ENCODE measurements around the gene RAC3. TPM values are rescaled to one million over a fixed set of nuclear protein-coding genes. Genes with fewer than 3 reads are reported as not detected.

RAC3 gene
- polyA plus RNA-seq, 1 donor (not counting 4 experiments of a cell fraction or from before 2014, with no cell fraction given), result 12.3 TPM

GRCh38 chr17:82039695-82040299 lies 8.3 kb downstream of the RAC3 start:
- H3K79me2 ChIP-seq (ENCODE audit: control insufficient read depth, insufficient read depth, low read length), result no peaks in the 10 kb centered on the region
- DNase-seq (ENCODE audit: low read depth, low spot score) (no peak), FAIRE-seq (no peak)
- no peak overlapping the region for H3K4me2 ChIP-seq (ENCODE audit: control insufficient read depth, extremely low read depth, insufficient read depth, low read depth, low read length)
- no peaks in the 10 kb centered on the region for H3K27me3 ChIP-seq (ENCODE audit: control insufficient read depth, extremely low read depth, insufficient read depth, low read length)
- no peak for TF ChIP-seq CTCF (optimal IDR thresholded peaks at IDR 0.05 in 1 of 3, IDR thresholded peaks at IDR 0.05 in 1 of 3, conservative IDR thresholded peaks at IDR 0.05 in 1 of 3; ENCODE audit: extremely low read depth in 1 of 3, insufficient read depth in 2 of 3, low read length in 3 of 3)
- no peak for TF ChIP-seq EZH2 (IDR thresholded peaks at IDR 0.05; ENCODE audit: low read length)
- H3K9ac ChIP-seq (ENCODE audit: control insufficient read depth, extremely low read depth, insufficient read depth, low read length), result no peak overlapping the region
- no peaks in the 10 kb centered on the region for H4K20me1 ChIP-seq (ENCODE audit: control insufficient read depth, extremely low read depth, insufficient read depth, low read length)
- no peak overlapping the region for H3K27ac ChIP-seq (ENCODE audit: control insufficient read depth, insufficient read depth, low read length)
- H3K9me3 ChIP-seq (ENCODE audit: control insufficient read depth, low read depth, low read length), result no peaks in the 10 kb centered on the region
- peaks cover 9% of the 10 kb centered on the region for H3K4me1 ChIP-seq (ENCODE audit: control insufficient read depth, extremely low read depth, insufficient read depth, low read length)
- peaks cover under 1 to 4% of the 10 kb centered on the region in 2 experiments for H3K36me3 ChIP-seq (ENCODE audit: control insufficient read depth in 2 of 2, extremely low read depth in 1 of 2, insufficient read depth in 2 of 2, low read length in 2 of 2)
- dilution Hi-C loops (cut with MboI; ENCODE audit: extremely low pct_ligation_motif_present, low sequenced_read_pairs), result no loop called here
- H2AFZ ChIP-seq (ENCODE audit: control insufficient read depth, low read length), result no peak overlapping the region
- H3K9me1 ChIP-seq (ENCODE audit: control insufficient read depth, extremely low read depth, insufficient read depth, low read length), result no peaks in the 10 kb centered on the region
- H3K4me3 ChIP-seq (ENCODE audit: control insufficient read depth in 2 of 3, extremely low read depth in 1 of 3, insufficient read depth in 2 of 3, low read depth in 1 of 3, low read length in 3 of 3), result no peak overlapping the region

- Histone ChIP-seq H3K27me3 (ENCODE audit: control insufficient read depth, extremely low read depth, insufficient read depth, low read length) (no peaks in the 10 kb centered on the region), H3K27ac (ENCODE audit: control insufficient read depth, insufficient read depth, low read length) (no peak overlapping the region), H3K79me2 (ENCODE audit: control insufficient read depth, insufficient read depth, low read length) (no peaks in the 10 kb centered on the region), H3K9ac (ENCODE audit: control insufficient read depth, extremely low read depth, insufficient read depth, low read length) (no peak overlapping the region), H3K4me3 (ENCODE audit: control insufficient read depth in 2 of 3, extremely low read depth in 1 of 3, insufficient read depth in 2 of 3, low read depth in 1 of 3, low read length in 3 of 3) (no peak overlapping the region), H2AFZ (ENCODE audit: control insufficient read depth, low read length) (no peak overlapping the region), H3K36me3 (ENCODE audit: control insufficient read depth in 2 of 2, extremely low read depth in 1 of 2, insufficient read depth in 2 of 2, low read length in 2 of 2) (no peaks in the 10 kb centered on the region), H3K4me1 (ENCODE audit: control insufficient read depth, extremely low read depth, insufficient read depth, low read length) (peaks cover 8% of the 10 kb centered on the region), H3K9me3 (ENCODE audit: control insufficient read depth, low read depth, low read length) (no peaks in the 10 kb centered on the region), H3K4me2 (ENCODE audit: control insufficient read depth, extremely low read depth, insufficient read depth, low read depth, low read length) (no peak overlapping the region), H4K20me1 (ENCODE audit: control insufficient read depth, extremely low read depth, insufficient read depth, low read length) (no peaks in the 10 kb centered on the region), H3K9me1 (ENCODE audit: control insufficient read depth, extremely low read depth, insufficient read depth, low read length) (no peaks in the 10 kb centered on the region)
- DNase-seq (ENCODE audit: low read depth, low spot score) (no peak), FAIRE-seq (no peak)
- dilution Hi-C loops (cut with MboI; ENCODE audit: extremely low pct_ligation_motif_present, low sequenced_read_pairs), result no loop called here
- TF ChIP-seq CTCF (optimal IDR thresholded peaks at IDR 0.05 in 1 of 3, IDR thresholded peaks at IDR 0.05 in 1 of 3, conservative IDR thresholded peaks at IDR 0.05 in 1 of 3; ENCODE audit: extremely low read depth in 1 of 3, insufficient read depth in 2 of 3, low read length in 3 of 3), result no peak
- no peak for TF ChIP-seq EZH2 (IDR thresholded peaks at IDR 0.05; ENCODE audit: low read length)
Measured at GRCh38 chr17:82041144-82041814, 9.8 kb downstream of the RAC3 start.
